GM19193 (cell line): ENCODE results near the gene ASTN1.

Experiments used
- POLR2A ChIP-seq: IDR thresholded peaks from 4 replicates; pipeline ENCODE4 v1.6.1; 2011; ENCODE audit not compliant: insufficient read depth, insufficient read length; ENCODE audit errors: extremely low read depth

Gene ASTN1

DNA sequence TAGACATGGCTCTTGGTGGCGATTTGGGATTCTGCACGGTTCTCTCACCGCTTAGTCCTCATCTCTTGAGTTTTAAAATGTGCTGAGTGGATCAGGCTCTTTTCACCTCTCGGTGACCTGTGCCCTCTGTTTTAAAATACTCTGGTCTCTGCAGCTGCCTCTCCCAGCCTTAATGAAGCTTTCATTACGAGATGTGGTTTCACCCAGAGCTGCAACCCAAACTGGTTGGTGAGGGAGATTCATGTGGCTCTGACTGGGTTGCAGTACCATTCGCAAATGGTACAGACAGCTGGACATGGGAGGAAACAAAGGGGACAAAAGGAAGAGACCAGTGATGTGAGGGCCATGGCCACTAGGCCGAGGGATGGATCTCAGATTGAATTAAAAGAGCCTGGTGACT is 258.9 kb downstream of the ASTN1 start:
- no peak for TF ChIP-seq POLR2A

DNA sequence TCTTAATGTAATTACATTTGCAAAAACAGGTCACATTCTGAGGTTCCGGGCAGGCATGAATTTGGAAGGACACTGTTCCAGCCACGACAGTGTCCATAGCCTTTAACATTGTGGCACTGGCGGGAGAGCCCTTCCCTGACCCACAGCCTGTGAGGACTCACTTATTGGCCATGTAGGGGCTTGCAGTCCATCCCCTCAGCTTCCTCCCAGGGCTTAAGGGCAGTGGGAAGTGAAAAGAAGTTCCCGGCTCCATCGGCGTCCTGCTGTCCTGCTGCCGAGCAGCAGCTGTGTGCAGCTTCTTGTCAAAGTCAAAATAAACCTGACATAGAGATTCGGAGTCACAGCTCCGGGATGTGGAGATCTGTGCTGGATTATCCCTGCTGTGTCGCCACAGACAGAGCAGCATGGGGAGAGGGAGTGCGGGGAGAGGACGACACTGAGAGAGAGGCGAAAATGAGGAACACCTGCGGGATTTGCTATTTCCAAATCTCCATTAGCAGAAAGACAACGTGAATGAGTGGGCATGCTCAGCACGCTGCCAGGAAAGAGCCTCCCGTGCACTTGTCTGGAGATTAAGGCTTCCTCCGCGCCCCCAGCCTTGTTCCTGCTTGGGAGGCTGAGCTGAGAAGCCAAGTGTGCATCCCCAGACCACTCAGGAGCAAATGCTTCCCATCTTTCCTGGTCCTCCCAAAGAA is 260.3 kb downstream of the ASTN1 start:
- TF ChIP-seq POLR2A: no peak

DNA sequence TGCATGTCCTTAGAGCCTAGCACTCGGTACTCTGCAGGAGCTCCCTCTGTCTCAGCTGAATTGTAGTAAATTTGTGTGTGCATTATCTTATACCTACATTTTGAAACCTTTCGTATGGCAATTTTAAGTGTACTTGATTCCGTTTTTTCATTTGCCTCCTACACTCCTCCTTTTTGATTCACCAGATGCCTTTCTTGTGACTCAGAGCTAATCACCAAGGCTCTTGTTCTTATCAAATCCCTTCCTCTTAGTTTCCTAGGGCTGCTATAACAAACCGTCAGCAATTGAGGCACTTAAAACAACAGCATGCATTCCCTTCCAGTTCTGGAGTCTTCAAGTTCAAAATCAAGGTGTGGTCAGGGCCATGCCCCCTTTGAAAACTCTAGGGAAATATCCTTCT is 261.0 kb downstream of the ASTN1 start:
- TF ChIP-seq POLR2A: no peak

DNA sequence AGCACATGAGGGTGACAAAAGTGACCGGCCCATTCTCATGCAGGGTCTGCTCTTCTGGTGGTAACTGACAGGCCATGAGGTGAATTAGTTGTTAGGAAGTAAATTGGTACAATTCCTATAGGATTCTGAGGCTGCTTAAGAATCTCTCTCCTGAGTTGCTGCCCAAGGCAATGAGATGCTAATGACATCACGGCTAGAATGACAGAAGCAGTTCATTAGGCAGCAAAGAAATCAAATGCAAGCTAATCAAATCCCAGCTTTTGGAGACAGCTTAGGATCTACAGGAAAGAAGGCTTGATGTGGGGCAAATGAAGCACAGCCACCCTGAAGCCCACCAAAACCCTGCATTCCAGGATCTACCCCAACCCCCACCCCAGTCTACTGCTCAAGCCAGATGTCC is 265.2 kb downstream of the ASTN1 start:
- no peak for TF ChIP-seq POLR2A

DNA sequence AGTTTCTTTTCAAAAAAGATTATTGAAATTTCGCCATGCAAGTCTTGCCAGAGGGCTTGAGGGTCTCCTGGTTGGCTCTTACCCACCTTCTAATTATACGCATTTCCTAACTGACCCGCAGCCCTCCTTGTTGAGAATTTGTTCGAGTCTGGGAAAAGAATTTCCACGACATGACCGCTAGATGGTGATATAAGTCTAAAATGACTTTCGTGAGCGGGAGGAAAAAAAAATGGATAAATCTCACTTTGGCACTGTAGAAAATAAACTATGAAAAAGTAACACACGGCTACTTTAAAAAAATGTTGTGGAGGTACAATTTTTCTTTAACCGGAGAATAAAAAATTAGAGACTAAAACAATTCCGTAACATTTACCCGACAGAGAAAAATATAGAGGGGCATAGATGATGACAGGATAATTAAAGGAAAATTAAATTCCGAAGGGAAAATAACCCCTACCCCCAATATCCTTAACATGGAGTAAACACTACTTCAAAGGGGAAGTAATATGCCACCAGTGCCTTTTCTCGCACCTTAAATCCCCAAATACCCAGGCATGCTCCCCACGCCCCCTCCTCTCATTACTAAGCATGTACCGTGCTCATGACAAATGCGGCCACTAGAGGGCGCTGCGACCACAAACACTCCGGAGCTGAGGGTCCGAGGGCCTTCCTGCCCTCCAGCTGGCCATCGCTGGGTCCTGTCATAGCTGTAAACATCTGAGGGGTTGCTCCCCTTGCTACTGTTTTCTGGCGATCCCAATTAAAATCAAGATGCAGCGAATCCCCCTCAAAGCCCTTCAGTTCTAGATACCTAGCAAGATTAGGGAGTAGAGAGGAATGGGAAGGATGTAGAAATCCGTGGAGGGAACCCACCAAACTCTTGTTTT is 266.9 kb downstream of the ASTN1 start:
- no peak for TF ChIP-seq POLR2A

DNA sequence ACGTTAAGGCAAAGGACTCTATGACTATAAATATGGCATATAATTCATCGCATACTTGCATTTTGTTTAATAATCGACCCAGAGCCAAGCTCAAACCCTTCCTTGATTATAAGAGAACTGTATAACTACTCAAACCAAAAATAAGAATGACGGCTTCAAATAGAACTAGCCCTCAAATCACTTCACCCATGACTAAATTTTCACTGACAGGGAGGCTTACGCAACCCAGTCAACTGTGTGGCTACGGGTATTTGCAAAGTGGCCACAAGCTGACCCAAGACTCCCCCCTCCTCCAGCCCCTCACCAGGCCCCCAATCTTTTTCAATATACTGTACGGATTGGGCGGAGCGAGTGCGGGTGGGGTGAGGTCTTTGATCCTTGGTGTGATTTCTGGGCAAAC is 268.3 kb downstream of the ASTN1 start:
- no peak for TF ChIP-seq POLR2A

DNA sequence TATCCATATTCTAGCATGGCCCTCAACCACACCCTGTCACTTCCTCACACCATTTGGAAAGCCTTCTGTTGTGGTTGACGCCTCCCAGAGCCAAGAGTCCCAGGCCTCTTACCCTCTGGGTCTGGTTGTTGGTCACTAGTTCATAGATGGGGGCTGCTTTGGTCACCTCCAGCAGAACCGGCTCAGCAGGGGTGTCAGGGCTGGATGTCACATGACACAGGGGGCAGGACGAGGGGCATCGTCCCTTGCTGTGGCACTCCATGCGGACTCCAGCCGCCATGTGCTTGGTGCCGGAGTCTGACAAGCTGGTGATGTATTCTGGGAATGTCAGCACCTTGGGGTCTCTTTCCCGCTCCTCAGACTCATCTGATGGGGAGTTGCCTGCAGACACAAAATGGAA is 270.1 kb downstream of the ASTN1 start:
- no peak for TF ChIP-seq POLR2A

DNA sequence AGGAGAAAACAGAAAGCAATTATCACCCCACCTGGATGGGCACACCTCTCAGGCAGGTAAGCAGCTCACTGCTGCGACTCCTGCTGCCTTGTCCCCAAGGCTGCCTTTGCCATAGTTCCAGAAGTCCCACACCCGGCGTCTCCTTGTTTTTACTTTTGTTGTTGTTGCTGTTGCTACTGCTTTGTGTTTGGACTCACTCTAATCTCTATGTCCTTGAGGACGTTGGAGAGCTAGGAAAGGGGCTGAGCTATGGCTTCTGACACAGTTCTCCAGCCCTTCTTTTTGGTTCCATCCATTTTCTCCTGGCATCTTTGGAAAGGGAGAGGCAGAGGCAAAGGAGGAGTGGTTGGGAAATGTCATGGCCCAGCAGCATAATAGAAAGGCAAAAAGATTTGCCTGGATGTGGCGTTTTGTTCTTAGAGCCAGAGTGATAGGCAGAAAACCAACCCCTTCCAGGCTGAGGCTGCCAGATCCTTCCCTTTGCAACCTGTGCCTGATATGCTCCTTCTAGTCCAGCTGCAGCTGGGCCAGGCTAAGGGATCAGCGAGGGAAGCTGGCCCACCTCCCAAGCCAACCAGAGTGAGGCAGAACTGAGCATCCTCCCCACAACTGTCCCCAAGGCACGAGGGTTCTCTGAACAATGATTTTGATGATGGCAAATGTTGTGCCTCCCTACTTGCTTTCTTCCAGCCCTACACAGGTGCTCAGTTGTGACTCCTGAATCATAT is 270.7 kb downstream of the ASTN1 start:
- no peak for TF ChIP-seq POLR2A

DNA sequence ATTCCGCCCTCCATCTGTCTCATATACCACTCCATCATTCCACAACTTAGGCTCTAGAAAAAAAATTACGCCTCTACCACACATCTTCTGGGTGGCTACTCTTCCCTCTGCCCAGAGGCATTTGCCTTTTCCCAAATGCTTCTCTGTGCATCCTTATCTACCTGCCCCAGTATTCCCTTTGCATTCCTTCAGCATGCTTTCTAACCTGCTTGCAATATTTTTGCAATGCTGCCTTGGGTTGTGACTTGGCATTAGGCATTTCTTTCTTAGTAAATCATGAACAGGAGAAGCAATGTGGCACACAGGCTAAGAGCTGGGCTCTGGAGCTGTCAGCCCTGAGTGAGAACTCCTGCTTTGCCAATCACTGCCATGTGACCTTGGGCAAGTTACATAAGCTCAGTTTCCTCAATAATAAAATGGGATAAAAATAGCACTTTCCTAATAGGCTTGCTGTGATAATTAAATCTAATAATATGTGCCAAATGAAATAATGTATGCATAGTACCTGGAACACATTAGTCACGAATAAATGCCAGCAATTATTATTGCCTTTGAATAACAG is 276.0 kb downstream of the ASTN1 start:
- TF ChIP-seq POLR2A: no peak

DNA sequence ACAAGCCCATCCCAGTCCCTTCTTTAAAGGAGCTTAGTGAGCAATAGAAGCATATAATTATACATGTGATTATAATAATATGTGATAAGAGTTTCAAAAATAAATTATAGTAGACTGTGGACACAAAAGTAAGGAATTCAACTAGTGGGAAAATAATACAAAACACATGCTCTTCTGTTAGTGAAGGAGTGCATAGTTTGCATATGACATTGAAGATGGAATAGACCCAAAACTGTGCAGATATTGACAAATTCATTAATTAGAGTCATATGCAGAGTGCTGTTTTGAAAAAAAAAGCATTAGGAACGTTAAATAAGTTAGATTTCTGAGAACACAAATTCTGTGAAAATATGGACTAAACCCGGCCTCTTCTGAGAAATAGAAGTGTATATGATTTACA is 278.8 kb downstream of the ASTN1 start:
- TF ChIP-seq POLR2A: no peak

DNA sequence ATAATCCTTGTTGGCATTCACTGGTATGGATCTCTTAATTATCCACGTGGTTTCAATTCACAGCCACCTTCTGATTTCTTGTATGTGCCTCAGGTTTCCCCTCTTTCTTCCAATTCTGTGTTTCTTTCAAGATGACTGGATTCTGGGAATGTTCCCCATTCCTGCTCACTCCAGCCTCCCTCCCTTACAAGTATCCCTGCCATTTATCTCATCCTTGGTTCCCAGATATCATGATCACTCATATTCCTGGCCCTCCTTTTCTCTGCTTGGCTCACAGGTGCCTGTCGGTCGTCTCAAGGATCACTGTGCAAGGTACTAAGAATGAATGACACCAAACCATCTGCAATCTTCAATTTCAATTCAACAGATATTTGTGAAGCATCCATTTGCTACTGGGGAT is 279.2 kb downstream of the ASTN1 start:
- no peak for TF ChIP-seq POLR2A

DNA sequence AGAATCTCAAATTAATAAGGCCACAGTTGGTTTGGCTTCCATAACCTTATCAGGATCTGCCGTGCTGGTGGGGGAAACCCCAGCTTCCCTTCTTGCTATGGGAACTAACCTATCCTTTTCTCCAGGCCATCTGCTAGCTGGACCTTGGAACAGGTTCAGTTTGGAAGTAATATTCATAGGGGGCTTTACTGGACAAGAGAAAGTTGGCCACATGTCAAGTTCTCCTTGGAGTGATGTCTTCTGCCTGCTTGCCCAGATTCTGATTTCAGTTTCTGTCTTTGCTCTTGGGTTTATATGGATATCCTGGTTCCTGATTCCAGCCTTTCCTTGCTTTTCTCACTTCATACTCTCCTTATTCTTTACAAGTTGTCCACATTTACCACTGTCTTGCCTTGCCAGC is 279.6 kb downstream of the ASTN1 start:
- no peak for TF ChIP-seq POLR2A

DNA sequence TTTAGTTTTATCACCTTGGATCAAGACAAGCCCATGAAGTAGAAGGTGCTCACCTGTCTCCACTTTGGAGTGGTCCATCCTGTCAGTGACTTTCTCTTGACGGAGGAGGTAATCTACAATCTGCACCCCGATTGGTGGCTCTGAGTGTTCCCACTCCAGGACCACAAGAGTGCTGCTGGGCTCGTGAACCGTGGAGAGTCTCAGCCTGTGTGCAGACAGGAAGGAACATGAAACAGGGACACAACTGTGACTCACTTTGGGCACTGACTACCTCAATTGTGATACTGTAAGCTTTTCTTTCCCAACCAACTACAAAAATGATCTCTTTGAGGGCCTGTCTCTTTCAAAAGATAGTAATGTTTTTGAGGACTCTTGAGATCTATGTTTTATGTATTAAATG is 280.2 kb downstream of the ASTN1 start:
- no peak for TF ChIP-seq POLR2A

DNA sequence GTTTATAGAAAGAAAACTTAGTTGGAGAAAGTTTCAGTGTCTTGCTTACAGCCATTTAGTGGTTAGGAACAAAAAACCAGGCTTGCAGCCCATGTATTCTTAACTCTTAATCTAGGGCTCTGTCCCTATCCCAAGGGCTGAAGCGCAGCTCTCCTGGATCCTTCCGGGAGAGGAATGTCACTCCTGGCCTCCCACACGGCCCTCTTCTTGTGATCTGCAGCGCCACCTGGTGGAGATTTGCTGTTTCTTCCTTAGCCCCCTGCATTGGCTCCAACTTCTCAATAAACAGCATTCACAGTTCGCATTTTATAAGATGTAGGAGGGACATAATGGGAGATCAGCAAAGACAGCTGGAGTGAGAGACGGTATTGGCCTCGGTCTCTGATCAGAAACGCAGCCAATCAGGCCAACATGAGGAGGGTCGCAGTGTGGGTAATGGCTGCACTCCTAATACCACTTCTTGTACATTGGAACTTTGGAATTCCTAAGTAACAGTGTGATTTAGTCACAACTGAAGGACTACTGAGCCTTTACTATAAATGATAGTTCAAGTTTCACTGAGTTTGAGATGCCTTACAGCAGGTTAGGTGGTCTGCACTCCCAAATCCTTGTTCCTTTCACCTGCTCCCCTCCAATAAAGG is 283.4 kb downstream of the ASTN1 start:
- no peak for TF ChIP-seq POLR2A
